Measurements from ENCODE around the gene MVK.

GRCh38 chr12:109621211-109621694 is 47.7 kb downstream of the MVK start:
- no peak for TF ChIP-seq EZH2phosphoT487 (conservative IDR thresholded peaks at IDR 0.05; ENCODE audit: low read length)
- no peak for TF ChIP-seq CTCF (IDR thresholded peaks at IDR 0.05; ENCODE audit: insufficient read depth, low read length, poor library complexity, severe bottlenecking)
